SK-N-SH (cell line): ENCODE results near the gene CIROP. TPM values are rescaled to one million over a fixed set of nuclear protein-coding genes. Genes with fewer than 3 reads are reported as not detected.

Experiments
- CTCF ChIA-PET: fragments of 300-600, 350-600 bp; formaldehyde crosslinking; extraction: SDS; loops from one replicate; lab custom pipeline; 2021; lab: Yijun Ruan, JAX
- POLR2A ChIA-PET: fragments of 350-600 bp; sonication (Branson Sonifier 250); formaldehyde crosslinking; extraction: SDS; loops from one replicate; lab custom pipeline; 2020; ENCODE audit warnings: antibody characterized with exemption, inconsistent platforms; lab: Yijun Ruan, JAX
- DNase-seq: peaks from one replicate; pipeline ENCODE4 v3.0.0; 2012
- H2AFZ ChIP-seq: fragments of 200-600 bp; sonication (generic); 2 replicates; pipeline ENCODE4 v1.8.1; 2016; ENCODE audit warnings: antibody characterized with exemption, mild to moderate bottlenecking, low read depth
- H3F3A ChIP-seq: fragments of 200-600 bp; sonication (generic); replicated peaks from 2 replicates; pipeline ENCODE3; 2016; ENCODE audit warnings: antibody characterized with exemption, mild to moderate bottlenecking; ENCODE audit not compliant: insufficient read depth
- H3K27ac ChIP-seq, 2 experiments: fragments of 200-500 bp in 1 of 2; fragments of 200-600 bp in 1 of 2; sonication (Bioruptor generic) in 1 of 2; sonication (generic), shearing (Covaris generic) in 1 of 2; 2 replicates each; pipeline versions ENCODE4 v1.5.1 to v1.6.1; 2014 to 2016; ENCODE audit warnings: low read depth in 2 of 2, inconsistent platforms in 1 of 2, low read length in 1 of 2, mild to moderate bottlenecking in 1 of 2, mixed read lengths in 1 of 2
- H3K27me3 ChIP-seq: fragments of 200-600 bp; sonication (generic), shearing (Covaris generic); 2 replicates; pipeline ENCODE4 v1.6.1; 2016; ENCODE audit warnings: mixed run types; ENCODE audit not compliant: insufficient read depth
- H3K36me3 ChIP-seq, 2 experiments: fragments of 200-500 bp in 1 of 2; fragments of 200-600 bp in 1 of 2; sonication (Bioruptor generic) in 1 of 2; sonication (generic) in 1 of 2; replicated peaks in 1 of 2; 2 replicates each; pipeline versions ENCODE3 to v1.5.1; 2014 to 2016; ENCODE audit warnings: low read length in 1 of 2, mild to moderate bottlenecking in 1 of 2; ENCODE audit not compliant: insufficient read depth in 2 of 2, control insufficient read depth in 1 of 2
- H3K4me1 ChIP-seq, 2 experiments: fragments of 200-500 bp in 1 of 2; fragments of 200-600 bp in 1 of 2; sonication (Bioruptor generic) in 1 of 2; sonication (generic), shearing (Covaris generic) in 1 of 2; 2 replicates each; pipeline versions ENCODE4 v1.5.1 to v1.6.1; 2014 to 2016; ENCODE audit warnings: low read depth in 1 of 2, low read length in 1 of 2, mixed run types in 1 of 2; ENCODE audit not compliant: insufficient read depth in 2 of 2, control insufficient read depth in 1 of 2
- H3K4me2 ChIP-seq: fragments of 200-600 bp; sonication (generic), shearing (Covaris generic); 2 replicates; pipeline ENCODE4 v1.6.1; 2017; ENCODE audit warnings: mixed run types
- H3K4me3 ChIP-seq, 2 experiments: fragments of 200-500 bp in 1 of 2; fragments of 200-600 bp in 1 of 2; sonication (Bioruptor generic) in 1 of 2; sonication (generic), shearing (Covaris generic) in 1 of 2; 2 replicates each; pipeline versions ENCODE4 v1.5.1 to v1.8.1; 2014 to 2016; ENCODE audit warnings: low read depth in 2 of 2, inconsistent platforms in 1 of 2, low read length in 1 of 2, mild to moderate bottlenecking in 1 of 2, mixed read lengths in 1 of 2, moderate library complexity in 1 of 2
- H3K79me2 ChIP-seq: fragments of 200-600 bp; sonication (generic); 2 replicates; pipeline ENCODE4 v1.8.1; 2017; ENCODE audit warnings: mild to moderate bottlenecking; ENCODE audit not compliant: insufficient read depth
- H3K9ac ChIP-seq: fragments of 200-600 bp; sonication (generic); 2 replicates; pipeline ENCODE4 v1.6.1; 2017; ENCODE audit warnings: mixed run types
- H3K9me2 ChIP-seq: fragments of 200-600 bp; sonication (generic); 2 replicates; pipeline ENCODE4 v1.6.1; 2017; ENCODE audit warnings: mixed run types
- H3K9me3 ChIP-seq: fragments of 200-600 bp; sonication (generic); 2 replicates; pipeline ENCODE4 v1.6.1; 2017; ENCODE audit warnings: mixed run types, mild to moderate bottlenecking, moderate library complexity
- H4K20me1 ChIP-seq: fragments of 200-600 bp; sonication (generic); 2 replicates; pipeline ENCODE4 v1.6.1; 2017; ENCODE audit warnings: mild to moderate bottlenecking, mixed run types; ENCODE audit not compliant: insufficient read depth
- ELF1 ChIP-seq: IDR thresholded peaks from 2 replicates; pipeline ENCODE4 v1.4.0; 2012
- EP300 ChIP-seq, 2 experiments: IDR thresholded peaks; 2 replicates each; pipeline versions ENCODE4 v1.4.0 to v1.6.1; 2012; ENCODE audit warnings: borderline replicate concordance in 1 of 2, low read depth in 1 of 2, low read length in 1 of 2
- FOSL2 ChIP-seq: IDR thresholded peaks from 2 replicates; pipeline ENCODE4 v1.4.0; 2012; ENCODE audit warnings: low read depth, mild to moderate bottlenecking, moderate library complexity, borderline replicate concordance
- FOXM1 ChIP-seq: IDR thresholded peaks from 2 replicates; pipeline ENCODE4 v1.4.0; 2012; ENCODE audit warnings: low read depth, mild to moderate bottlenecking
- POLR2AphosphoS5 ChIP-seq: IDR thresholded peaks from 2 replicates; pipeline ENCODE4 v1.6.1; 2012; ENCODE audit warnings: low read depth, low read length
- RAD21 ChIP-seq: IDR thresholded peaks from 2 replicates; pipeline ENCODE4 v1.6.1; 2012; ENCODE audit warnings: mild to moderate bottlenecking, low read length
- RFX5 ChIP-seq: IDR thresholded peaks from 2 replicates; pipeline ENCODE4 v1.6.1; 2012; ENCODE audit warnings: mild to moderate bottlenecking, improper control_type of control experiment, low read length
- WGBS: methylation state at CpG from one replicate; pipeline ENCODE4 v1.1.6; 2017; ENCODE audit warnings: low lambda C conversion rate; 5-methylcytosine and 5-hydroxymethylcytosine counted together
- polyA plus RNA-seq, 3 experiments: library from polyadenylated mRNA; depleted of rRNA; stranded (reverse); fragments of >200 nt; gene quantifications; 2 replicates each; pipeline ENCODE4 v1.2.3, GENCODE V29; 2012
- TF ChIP-seq, protein P1 (sequence below): fragments of 200-600 bp; sonication (generic); IDR thresholded peaks from 2 replicates; pipeline ENCODE4 v1.6.1; 2017; ENCODE audit warnings: antibody characterized with exemption, mild to moderate bottlenecking, moderate library complexity
- TF ChIP-seq, protein P2 (sequence below): IDR thresholded peaks from 2 replicates; pipeline ENCODE4 v1.4.0; 2012; ENCODE audit warnings: low read depth, borderline replicate concordance

CIROP gene
- polyA plus RNA-seq, 1 of the 3 experiments (the other 2 are of a cell fraction): not detected

DNA sequence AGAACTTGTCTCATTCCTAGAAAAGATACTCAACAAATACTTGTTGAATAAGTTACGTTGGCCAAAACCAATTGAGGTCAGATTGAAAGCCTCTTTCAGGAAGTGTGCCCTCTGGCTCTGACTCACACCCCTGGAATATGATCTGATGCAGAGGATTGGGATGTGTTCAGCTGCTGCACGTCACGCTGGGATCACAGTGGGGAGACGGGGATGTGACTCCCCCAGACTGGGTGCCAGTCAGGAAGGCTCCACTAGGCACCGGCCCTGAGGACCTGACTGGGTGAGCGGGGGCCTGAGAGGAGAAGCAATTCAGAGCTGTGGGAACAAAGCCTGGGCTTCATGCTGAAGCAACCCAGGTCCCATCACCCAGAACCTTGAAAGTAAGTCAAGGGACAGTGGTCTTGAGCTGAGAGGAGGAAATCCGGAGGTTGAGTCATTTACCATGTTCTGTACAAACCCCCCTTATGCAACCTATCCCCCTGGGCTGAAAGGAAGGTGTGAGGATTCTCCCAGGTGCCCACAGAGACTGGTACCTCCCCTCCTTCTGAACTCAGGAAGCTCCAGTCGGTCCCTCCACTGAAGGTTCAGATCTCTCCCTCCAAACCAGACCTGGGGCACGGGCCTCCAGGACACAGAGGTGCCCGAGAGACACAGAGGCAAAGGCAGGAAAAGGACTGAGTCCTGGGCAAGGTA lies 10.4 kb upstream of the CIROP start (continued):
- TF ChIP-seq FOSL2: peak; percentile 86; the same call in 1 of the 2 replicates
- TF ChIP-seq, protein P1, sequence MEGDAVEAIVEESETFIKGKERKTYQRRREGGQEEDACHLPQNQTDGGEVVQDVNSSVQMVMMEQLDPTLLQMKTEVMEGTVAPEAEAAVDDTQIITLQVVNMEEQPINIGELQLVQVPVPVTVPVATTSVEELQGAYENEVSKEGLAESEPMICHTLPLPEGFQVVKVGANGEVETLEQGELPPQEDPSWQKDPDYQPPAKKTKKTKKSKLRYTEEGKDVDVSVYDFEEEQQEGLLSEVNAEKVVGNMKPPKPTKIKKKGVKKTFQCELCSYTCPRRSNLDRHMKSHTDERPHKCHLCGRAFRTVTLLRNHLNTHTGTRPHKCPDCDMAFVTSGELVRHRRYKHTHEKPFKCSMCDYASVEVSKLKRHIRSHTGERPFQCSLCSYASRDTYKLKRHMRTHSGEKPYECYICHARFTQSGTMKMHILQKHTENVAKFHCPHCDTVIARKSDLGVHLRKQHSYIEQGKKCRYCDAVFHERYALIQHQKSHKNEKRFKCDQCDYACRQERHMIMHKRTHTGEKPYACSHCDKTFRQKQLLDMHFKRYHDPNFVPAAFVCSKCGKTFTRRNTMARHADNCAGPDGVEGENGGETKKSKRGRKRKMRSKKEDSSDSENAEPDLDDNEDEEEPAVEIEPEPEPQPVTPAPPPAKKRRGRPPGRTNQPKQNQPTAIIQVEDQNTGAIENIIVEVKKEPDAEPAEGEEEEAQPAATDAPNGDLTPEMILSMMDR: no peak
- TF ChIP-seq RAD21: no peak
- TF ChIP-seq RFX5: no peak
- TF ChIP-seq, protein P2, sequence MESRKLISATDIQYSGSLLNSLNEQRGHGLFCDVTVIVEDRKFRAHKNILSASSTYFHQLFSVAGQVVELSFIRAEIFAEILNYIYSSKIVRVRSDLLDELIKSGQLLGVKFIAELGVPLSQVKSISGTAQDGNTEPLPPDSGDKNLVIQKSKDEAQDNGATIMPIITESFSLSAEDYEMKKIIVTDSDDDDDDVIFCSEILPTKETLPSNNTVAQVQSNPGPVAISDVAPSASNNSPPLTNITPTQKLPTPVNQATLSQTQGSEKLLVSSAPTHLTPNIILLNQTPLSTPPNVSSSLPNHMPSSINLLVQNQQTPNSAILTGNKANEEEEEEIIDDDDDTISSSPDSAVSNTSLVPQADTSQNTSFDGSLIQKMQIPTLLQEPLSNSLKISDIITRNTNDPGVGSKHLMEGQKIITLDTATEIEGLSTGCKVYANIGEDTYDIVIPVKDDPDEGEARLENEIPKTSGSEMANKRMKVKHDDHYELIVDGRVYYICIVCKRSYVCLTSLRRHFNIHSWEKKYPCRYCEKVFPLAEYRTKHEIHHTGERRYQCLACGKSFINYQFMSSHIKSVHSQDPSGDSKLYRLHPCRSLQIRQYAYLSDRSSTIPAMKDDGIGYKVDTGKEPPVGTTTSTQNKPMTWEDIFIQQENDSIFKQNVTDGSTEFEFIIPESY: no peak
- no peak for TF ChIP-seq FOXM1
- peak; percentile 58 for TF ChIP-seq ELF1
- no peak for TF ChIP-seq EP300 (IDR thresholded peaks at IDR 0.05; ENCODE audit: borderline replicate concordance in 1 of 2, low read depth in 1 of 2, low read length in 1 of 2)

DNA sequence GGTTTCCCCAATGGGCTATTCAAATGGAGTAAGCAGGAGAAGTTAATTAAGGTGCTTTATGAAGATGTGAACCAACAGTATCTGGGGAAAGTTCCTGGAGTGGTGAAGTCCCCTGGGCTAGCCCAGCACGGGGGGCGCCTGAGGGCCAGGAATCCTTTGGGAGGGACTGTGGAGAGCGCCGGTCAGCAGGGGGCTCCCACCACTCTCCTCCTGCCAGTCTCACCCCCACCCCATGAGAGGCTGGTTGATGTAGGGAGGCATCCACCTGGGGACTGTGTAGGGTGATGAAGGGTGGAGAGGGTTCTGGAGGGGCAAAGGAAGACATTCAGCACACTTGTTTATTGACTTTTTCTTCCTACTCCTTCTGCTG lies 9.9 kb upstream of the CIROP start:
- ChIA-PET POLR2A (no interaction called here), CTCF (interaction anchor here (1.0 to 19.7 kb wide), 2 partner anchors 9 to 69 kb away, joined by 4 to 495 read pairs; partner anchors contain the start of gene SLC7A8)
- H3K27ac ChIP-seq: peak overlapping the region in 1 of 2 experiments; percentile 80; a peak in 2 of 4 replicates
- no peaks in the 10 kb centered on the region for H3K9me2 ChIP-seq
- DNase-seq: no peak
- WGBS: 17% methylated on average over 4 of the region's 4 CpGs
- peak overlapping the region; percentile 74 for H3K4me2 ChIP-seq
- no peaks in the 10 kb centered on the region for H3K9me3 ChIP-seq
- H3K27me3 ChIP-seq: peaks cover 11% of the 10 kb centered on the region; the same call in 1 of the 2 replicates
- peak overlapping the region; percentile 7; the same call in 1 of the 2 replicates for H2AFZ ChIP-seq
- H3K9ac ChIP-seq: peak overlapping the region; percentile 28; the same call in 1 of the 2 replicates
- peaks cover 3% of the 10 kb centered on the region for H3F3A ChIP-seq
- H3K4me3 ChIP-seq: no peak overlapping the region
- H4K20me1 ChIP-seq: no peaks in the 10 kb centered on the region
- TF ChIP-seq, protein P1: peak; percentile 28
- no peak for TF ChIP-seq POLR2AphosphoS5
- H3K36me3 ChIP-seq: no peaks in the 10 kb centered on the region
- peaks cover 0 to 14% of the 10 kb centered on the region in 2 experiments; a peak in 3 of 4 replicates for H3K4me1 ChIP-seq
- no peaks in the 10 kb centered on the region for H3K79me2 ChIP-seq
